ENCODE data around the gene CUX1. TPM values are rescaled to one million over a fixed set of nuclear protein-coding genes. Genes with fewer than 3 reads are reported as not detected.
A peak's percentile ranks its signal among the peaks of the same experiment; 100 is the strongest.

CUX1 gene
- total and polyA plus RNA-seq, 10 of the 15 experiments (the other 5 are each of a cell fraction or from before 2014, with no cell fraction given) = 6.1 to 48.6 (median 25.9) TPM

- Histone ChIP-seq H3K9ac (ENCODE audit: control insufficient read depth, insufficient read depth, low read length) (no peak overlapping the region), H3K4me3 (no peak overlapping the region), H4K20me1 (ENCODE audit: control insufficient read depth, insufficient read depth) (no peaks in the 10 kb centered on the region; the same call in 1 of the 2 replicates), H3K4me2 (ENCODE audit: control insufficient read depth, insufficient read depth) (no peak overlapping the region), H3K9me3 (replicated peaks; ENCODE audit: control insufficient read depth, insufficient read depth, low read length) (no peaks in the 10 kb centered on the region), H3K36me3 (ENCODE audit: control insufficient read depth in 2 of 2, insufficient read depth in 2 of 2, low read length in 1 of 2) (peaks cover 16 to 31% of the 10 kb centered on the region in 2 experiments), H3K27me3 (replicated peaks in 1 of 2; ENCODE audit: control insufficient read depth in 2 of 2, insufficient read depth in 2 of 2, low read length in 1 of 2) (no peaks in the 10 kb centered on the region), H2AFZ (ENCODE audit: control insufficient read depth, low read depth, low read length) (no peak overlapping the region), H3K79me2 (ENCODE audit: control insufficient read depth, insufficient read depth, low read length) (no peaks in the 10 kb centered on the region), H3K27ac (ENCODE audit: control insufficient read depth, insufficient read depth) (no peak overlapping the region), H3K4me1 (ENCODE audit: control insufficient read depth, insufficient read depth, low read length) (no peaks in the 10 kb centered on the region)
- TF ChIP-seq MYB (IDR thresholded peaks at IDR 0.05; ENCODE audit: borderline replicate concordance, low read depth, low read length) = no peak
- peak; percentile 17; the same call in 1 of the 2 replicates for TF ChIP-seq SMC3 (IDR thresholded peaks at IDR 0.05; ENCODE audit: borderline replicate concordance, low read length)
- TF ChIP-seq CREM (IDR thresholded peaks at IDR 0.05; ENCODE audit: low read depth) = no peak
- no peak for TF ChIP-seq ZNF24 (IDR thresholded peaks at IDR 0.05)
- TF ChIP-seq HCFC1 (IDR thresholded peaks at IDR 0.05; ENCODE audit: low read length) = no peak
- no peak for TF ChIP-seq CHD2 (IDR thresholded peaks at IDR 0.05; ENCODE audit: borderline replicate concordance, low read depth, low read length)
- peak; percentile 10 to 25 (median 23); a peak in 2 of 6 replicates for TF ChIP-seq CTCF (IDR thresholded peaks at IDR 0.05 in 2 of 3, conservative IDR thresholded peaks at IDR 0.05 in 1 of 3; ENCODE audit: control insufficient read depth in 2 of 3, extremely low read depth in 1 of 3, insufficient read depth in 1 of 3, low read depth in 3 of 3, low read length in 3 of 3)
- no peak for TF ChIP-seq NR2C2 (IDR thresholded peaks at IDR 0.05; ENCODE audit: borderline replicate concordance, control insufficient read depth, insufficient read length, low read depth)
- TF ChIP-seq MAX (IDR thresholded peaks at IDR 0.05; ENCODE audit: low read depth, low read length) = no peak
- TF ChIP-seq RBBP5 (conservative IDR thresholded peaks at IDR 0.05) = no peak
- TF ChIP-seq MTA2 (IDR thresholded peaks at IDR 0.05; ENCODE audit: low read depth) = no peak
- no peak for TF ChIP-seq PAX8 (IDR thresholded peaks at IDR 0.05)
- TF ChIP-seq TCF12 (IDR thresholded peaks at IDR 0.05; ENCODE audit: low read depth, low read length) = 0 out of 2 replicates have a peak, but pooled peaks have one; percentile 31
- no peak for TF ChIP-seq JUND (IDR thresholded peaks at IDR 0.05; ENCODE audit: low read depth, low read length)
- no peak for TF ChIP-seq SMAD5 (IDR thresholded peaks at IDR 0.05; ENCODE audit: low read depth)
- no peak for TF ChIP-seq MTA3 (IDR thresholded peaks at IDR 0.05; ENCODE audit: borderline replicate concordance, low read length)
- TF ChIP-seq RAD21 (IDR thresholded peaks at IDR 0.05; ENCODE audit: insufficient read depth, low read depth, low read length) = peak; percentile 43; the same call in 1 of the 2 replicates
- no peak for TF ChIP-seq HDGF (IDR thresholded peaks at IDR 0.05)
- no peak for TF ChIP-seq SUZ12 (IDR thresholded peaks at IDR 0.05; ENCODE audit: unreplicated experiment)
- TF ChIP-seq FOS (IDR thresholded peaks at IDR 0.05; ENCODE audit: borderline replicate concordance, extremely low read depth, insufficient read length) = no peak
- no peak for TF ChIP-seq POLR2AphosphoS2 (IDR thresholded peaks at IDR 0.05; ENCODE audit: low read depth, low read length)
- no peak for TF ChIP-seq NR2F1 (conservative IDR thresholded peaks at IDR 0.05)
- no peak for TF ChIP-seq JUNB (IDR thresholded peaks at IDR 0.05)
- ATAC-seq (peak; percentile 69), DNase-seq (ENCODE audit: low read depth, low spot score) (no peak), FAIRE-seq (no peak)
- intact Hi-C loops (cut with micrococcal nuclease; ENCODE audit: unreplicated experiment) (no loop called here), in situ Hi-C loops (cut with MboI) (no loop called here)
- ChIA-PET RAD21 (ENCODE audit: unreplicated experiment) (interaction anchor here (1.0 kb wide), 1 partner anchor 28 kb away, joined by 3 read pairs; no protein-coding TSS in a partner anchor), CTCF (interaction anchor here (1.2 to 2.2 kb wide), 2 partner anchors 15 to 38 kb away, joined by 3 to 8 read pairs; no protein-coding TSS in a partner anchor), POLR2A (interaction anchor here (0.6 kb wide), 1 partner anchor 1192 kb away, joined by 3 read pairs; no protein-coding TSS in a partner anchor), SMC1A (ENCODE audit: uncharacterized antibody, unreplicated experiment) (no interaction called here)
- 83% methylated on average over 24 of the region's 24 CpGs for WGBS (ENCODE audit: insufficient coverage, insufficient replicate concordance, low lambda C conversion rate, missing lambda C conversion rate)
- no TSS peak for BruUV-seq (replicated peaks)
Measured at GRCh38 chr7:102317231-102318059, 500.0 kb downstream of the CUX1 start.
